Activated CD4-positive, alpha-beta T cell treated with anti-CD3 and anti-CD28 coated beads, Interleukin-2, amount 50 U/mL, for 16 hours (primary cell): ENCODE data around the gene AIM2.

Experiments
- DNase-seq: peaks from one replicate; pipeline ENCODE4 v3.0.0-alpha.2; 2020

Gene AIM2

GRCh38 chr1:159014851-159015250, 61.7 kb downstream of the AIM2 start:
- DNase-seq, result peak; percentile 48

GRCh38 chr1:159014003-159014571, 62.5 kb downstream of the AIM2 start:
- DNase-seq, result peak; percentile 50

- peak; percentile 91 for DNase-seq
Observed at GRCh38 chr1:159012495-159012894, 64.1 kb downstream of the AIM2 start.
